Activated T-helper 17 cell treated with anti-CD3 and anti-CD28 coated beads, Interleukin-2, amount 50 U/mL, for 72 hours (primary cell): ENCODE data around the gene RAB6A. TPM values are rescaled to one million over a fixed set of nuclear protein-coding genes. Genes with fewer than 3 reads are reported as not detected.

ENCODE experiments used
- ATAC-seq: fragments of 150-1000 bp; cut with Tn5 transposase; replicated peaks from 2 replicates; pipeline ENCODE4 v1.10.0; 2021; ENCODE audit warnings: mild to moderate bottlenecking, moderate library complexity
- H3K27ac Mint-ChIP-seq: one replicate; pipeline ENCODE4 v1.8.0; 2022; ENCODE audit warnings: mixed read lengths
- H3K27me3 Mint-ChIP-seq: one replicate; pipeline ENCODE4 v1.8.0; 2022; ENCODE audit warnings: mixed read lengths
- H3K36me3 Mint-ChIP-seq: one replicate; pipeline ENCODE4 v1.8.0; 2022; ENCODE audit warnings: low read depth, mild to moderate bottlenecking, mixed read lengths
- H3K4me1 Mint-ChIP-seq: one replicate; pipeline ENCODE4 v1.8.0; 2022; ENCODE audit warnings: mixed read lengths
- H3K4me3 Mint-ChIP-seq: one replicate; pipeline ENCODE4 v1.8.0; 2022; ENCODE audit warnings: mild to moderate bottlenecking, mixed read lengths
- H3K9me3 Mint-ChIP-seq: one replicate; pipeline ENCODE4 v1.8.0; 2022; ENCODE audit warnings: mixed read lengths
- total RNA-seq, 2 donors: library from RNA; stranded (reverse); gene quantifications; one replicate each; pipeline ENCODE4 v1.2.3, GENCODE V29; 2022

Gene RAB6A
- total RNA-seq, 2 donors from 2014 or later = 78.6 to 113 TPM

GRCh38 chr11:73625696-73626318 lies 135.1 kb downstream of the RAB6A start:
- no peaks in the 10 kb centered on the region for H3K36me3 Mint-ChIP-seq
- H3K27me3 Mint-ChIP-seq = peaks cover 15% of the 10 kb centered on the region
- H3K4me1 Mint-ChIP-seq = no peaks in the 10 kb centered on the region
- H3K4me3 Mint-ChIP-seq = no peak overlapping the region
- H3K27ac Mint-ChIP-seq = no peak overlapping the region
- peak; percentile 72 for ATAC-seq
- no peaks in the 10 kb centered on the region for H3K9me3 Mint-ChIP-seq

Other genes starting within 250 kb of the RAB6A start
- gene FAM168A, start 163.0 kb downstream of the RAB6A start, total RNA-seq = 10 to 100 TPM; 16.0 to 33.2 TPM
- 10 to 100 TPM in 1 of 2 donors, 1 to 10 TPM in 1; 9.7 to 11.9 TPM for gene PLEKHB1, start 114.5 kb downstream of the RAB6A start, total RNA-seq
- gene MRPL48, start 26.8 kb upstream of the RAB6A start, total RNA-seq = 10 to 100 TPM; 28.1 to 39.6 TPM
- gene COA4, start 115.8 kb upstream of the RAB6A start, total RNA-seq = 100 to 1,000 TPM in 1 of 2 donors, 10 to 100 TPM in 1; 56.2 to 104 TPM
- 10 to 100 TPM; 32.0 to 40.6 TPM for gene PAAF1, start 115.9 kb upstream of the RAB6A start, total RNA-seq
- 1 to 10 TPM in 1 of 2 donors, not detected in 1; 1.2 TPM for gene DNAJB13, start 190.0 kb upstream of the RAB6A start, total RNA-seq
- gene UCP2, start 221.8 kb upstream of the RAB6A start, total RNA-seq = 100 to 1,000 TPM; 199 to 269 TPM
- 1 to 10 TPM; 4.3 to 6.6 TPM for gene UCP3, start 248.0 kb upstream of the RAB6A start, total RNA-seq